Trophoblast cell (in vitro differentiated cells and primary cell): ENCODE data around the gene NPTX1.

Source experiments
- DNase-seq, 2 donors: peaks; one replicate each; pipeline ENCODE4 v3.0.0-alpha.2; 2016
- H2AFZ ChIP-seq: 2 replicates; pipeline ENCODE4 v1.6.1; 2013; ENCODE audit warnings: low read length, moderate library complexity, mild to moderate bottlenecking; ENCODE audit not compliant: insufficient read depth, poor library complexity
- H2AK5ac ChIP-seq: 2 replicates; pipeline ENCODE4 v1.6.1; 2013; ENCODE audit warnings: mild to moderate bottlenecking, low read length
- H2BK120ac ChIP-seq: 2 replicates; pipeline ENCODE4 v1.6.1; 2013; ENCODE audit warnings: low read length, mild to moderate bottlenecking, moderate library complexity; ENCODE audit not compliant: insufficient read depth, poor library complexity
- H2BK12ac ChIP-seq: 2 replicates; pipeline ENCODE4 v1.6.1; 2013; ENCODE audit warnings: mild to moderate bottlenecking, low read length, moderate library complexity
- H2BK5ac ChIP-seq: 2 replicates; pipeline ENCODE4 v1.6.1; 2013; ENCODE audit warnings: low read length, low read depth, moderate library complexity, mild to moderate bottlenecking; ENCODE audit not compliant: poor library complexity
- H3K14ac ChIP-seq: 2 replicates; pipeline ENCODE4 v1.6.1; 2013; ENCODE audit warnings: mild to moderate bottlenecking, low read length
- H3K18ac ChIP-seq: 2 replicates; pipeline ENCODE4 v1.6.1; 2013; ENCODE audit warnings: mild to moderate bottlenecking, low read length
- H3K23ac ChIP-seq: 2 replicates; pipeline ENCODE4 v1.6.1; 2013; ENCODE audit warnings: low read length
- H3K27ac ChIP-seq: 2 replicates; pipeline ENCODE4 v1.5.1; 2013; ENCODE audit warnings: low read depth, mild to moderate bottlenecking, inconsistent platforms, low read length, moderate library complexity
- H3K27me3 ChIP-seq: 2 replicates; pipeline ENCODE4 v1.6.1; 2013; ENCODE audit warnings: inconsistent platforms, mild to moderate bottlenecking, low read length, moderate library complexity; ENCODE audit not compliant: insufficient read depth
- H3K36me3 ChIP-seq, 2 experiments: 1 replicate in 1 of 2; 2 replicates in 1 of 2; pipeline ENCODE4 v1.6.1; 2013; ENCODE audit warnings: low read length in 2 of 2, mild to moderate bottlenecking in 2 of 2, moderate library complexity in 1 of 2; ENCODE audit not compliant: insufficient read depth in 2 of 2, control insufficient read depth in 1 of 2
- H3K4ac ChIP-seq: 2 replicates; pipeline ENCODE4 v1.6.1; 2013; ENCODE audit warnings: low read depth, mild to moderate bottlenecking, low read length, moderate library complexity
- H3K4me1 ChIP-seq, 2 experiments: 1 replicate in 1 of 2; 2 replicates in 1 of 2; pipeline ENCODE4 v1.6.1; 2013; ENCODE audit warnings: low read length in 2 of 2, mild to moderate bottlenecking in 2 of 2, moderate library complexity in 1 of 2; ENCODE audit not compliant: insufficient read depth in 2 of 2, control insufficient read depth in 1 of 2
- H3K4me2 ChIP-seq: 2 replicates; pipeline ENCODE4 v1.6.1; 2013; ENCODE audit warnings: inconsistent platforms, mild to moderate bottlenecking, low read length, moderate library complexity
- H3K4me3 ChIP-seq: 2 replicates; pipeline ENCODE4 v1.5.1; 2013; ENCODE audit warnings: mild to moderate bottlenecking, low read depth, low read length, inconsistent platforms
- H3K79me1 ChIP-seq: one replicate; pipeline ENCODE4 v1.6.1; 2013; ENCODE audit warnings: low read length
- H3K79me2 ChIP-seq: 2 replicates; pipeline ENCODE4 v1.6.1; 2013; ENCODE audit warnings: low read length, mild to moderate bottlenecking; ENCODE audit not compliant: control insufficient read depth, insufficient read depth, poor library complexity
- H3K9ac ChIP-seq: 2 replicates; pipeline ENCODE4 v1.6.1; 2013; ENCODE audit warnings: mild to moderate bottlenecking, low read length
- H3K9me3 ChIP-seq: 2 replicates; pipeline ENCODE4 v1.6.1; 2013; ENCODE audit warnings: low read depth, mild to moderate bottlenecking, control low read depth, inconsistent platforms, low read length; ENCODE audit not compliant: insufficient read depth
- H4K12ac ChIP-seq: 2 replicates; pipeline ENCODE4 v1.6.1; 2013; ENCODE audit warnings: low read depth, mild to moderate bottlenecking, low read length, moderate library complexity
- H4K8ac ChIP-seq: 2 replicates; pipeline ENCODE4 v1.6.1; 2013; ENCODE audit warnings: low read depth, mild to moderate bottlenecking, low read length, moderate library complexity
- H4K91ac ChIP-seq: one replicate; pipeline ENCODE4 v1.6.1; 2013; ENCODE audit warnings: low read depth, mild to moderate bottlenecking, low read length, moderate library complexity
- WGBS: extraction: QIAGEN DNeasy Blood & Tissue Kit; methylation state at CpG from one replicate; pipeline ENCODE4 v1.1.7; 2013; ENCODE audit warnings: missing lambda C conversion rate; ENCODE audit not compliant: insufficient read length, insufficient coverage; ENCODE audit errors: extremely low coverage; 5-methylcytosine and 5-hydroxymethylcytosine counted together

Gene NPTX1

DNA sequence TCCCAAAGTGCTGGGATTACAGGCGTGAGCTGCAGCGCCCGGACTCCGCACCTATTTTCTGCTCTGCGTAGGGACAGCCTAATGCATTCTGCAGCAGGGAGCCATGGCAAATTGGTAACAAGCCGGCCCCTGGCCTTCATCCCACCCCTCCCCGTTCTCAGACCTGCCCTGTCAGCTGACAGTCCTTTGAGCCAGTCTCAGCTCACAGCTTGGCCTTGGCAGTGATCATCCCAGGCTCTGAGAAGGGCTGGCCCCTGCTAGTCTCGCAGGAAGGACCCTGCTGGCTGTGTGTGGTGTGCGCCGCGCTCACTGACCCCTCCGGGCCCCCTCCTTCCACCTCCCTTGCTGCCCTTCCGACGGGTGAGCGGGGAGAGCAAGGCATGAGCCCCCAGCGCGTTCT is 10.3 kb upstream of the NPTX1 start:
- Histone ChIP-seq H3K4me3 (no peak overlapping the region), H3K79me1 (no peaks in the 10 kb centered on the region), H3K4ac (no peak overlapping the region), H3K4me1 (no peaks in the 10 kb centered on the region), H3K79me2 (no peaks in the 10 kb centered on the region), H2BK12ac (no peak overlapping the region), H2AK5ac (no peak overlapping the region), H2AFZ (no peak overlapping the region), H4K12ac (no peak overlapping the region), H3K9ac (no peak overlapping the region), H3K23ac (no peak overlapping the region), H2BK5ac (no peak overlapping the region), H3K36me3 (no peaks in the 10 kb centered on the region), H3K14ac (no peak overlapping the region), H3K4me2 (no peak overlapping the region), H3K27me3 (peaks cover 3% of the 10 kb centered on the region), H4K8ac (no peak overlapping the region), H2BK120ac (no peak overlapping the region), H3K18ac (no peak overlapping the region), H4K91ac (no peak overlapping the region), H3K9me3 (peaks cover 10% of the 10 kb centered on the region), H3K27ac (no peak overlapping the region)
- WGBS, result no CpG with 5 or more reads among the region's 17 CpGs
- no peak for DNase-seq

- no peak for DNase-seq
- H2BK12ac ChIP-seq, result no peak overlapping the region
- H3K4me3 ChIP-seq, result no peak overlapping the region
- no peaks in the 10 kb centered on the region for H3K79me1 ChIP-seq
- H2AK5ac ChIP-seq, result no peak overlapping the region
- no peak overlapping the region for H3K23ac ChIP-seq
- H3K27me3 ChIP-seq, result peaks cover 6% of the 10 kb centered on the region
- H3K4ac ChIP-seq, result no peak overlapping the region
- no peaks in the 10 kb centered on the region for H3K79me2 ChIP-seq
- H4K91ac ChIP-seq, result no peak overlapping the region
- no peak overlapping the region for H2BK120ac ChIP-seq
- no peak overlapping the region for H3K9ac ChIP-seq
- H3K18ac ChIP-seq, result no peak overlapping the region
- H3K27ac ChIP-seq, result no peak overlapping the region
- H4K8ac ChIP-seq, result no peak overlapping the region
- no CpG with 5 or more reads among the region's 10 CpGs for WGBS
- H3K4me2 ChIP-seq, result no peak overlapping the region
- no peaks in the 10 kb centered on the region for H3K4me1 ChIP-seq
- no peaks in the 10 kb centered on the region for H3K36me3 ChIP-seq
- H3K9me3 ChIP-seq, result peaks cover 10% of the 10 kb centered on the region
- no peak overlapping the region for H2AFZ ChIP-seq
- no peak overlapping the region for H3K14ac ChIP-seq
- H2BK5ac ChIP-seq, result no peak overlapping the region
- no peak overlapping the region for H4K12ac ChIP-seq
These were observed 9.4 kb upstream of the NPTX1 start for GRCh38 chr17:80485846-80486245.

DNA sequence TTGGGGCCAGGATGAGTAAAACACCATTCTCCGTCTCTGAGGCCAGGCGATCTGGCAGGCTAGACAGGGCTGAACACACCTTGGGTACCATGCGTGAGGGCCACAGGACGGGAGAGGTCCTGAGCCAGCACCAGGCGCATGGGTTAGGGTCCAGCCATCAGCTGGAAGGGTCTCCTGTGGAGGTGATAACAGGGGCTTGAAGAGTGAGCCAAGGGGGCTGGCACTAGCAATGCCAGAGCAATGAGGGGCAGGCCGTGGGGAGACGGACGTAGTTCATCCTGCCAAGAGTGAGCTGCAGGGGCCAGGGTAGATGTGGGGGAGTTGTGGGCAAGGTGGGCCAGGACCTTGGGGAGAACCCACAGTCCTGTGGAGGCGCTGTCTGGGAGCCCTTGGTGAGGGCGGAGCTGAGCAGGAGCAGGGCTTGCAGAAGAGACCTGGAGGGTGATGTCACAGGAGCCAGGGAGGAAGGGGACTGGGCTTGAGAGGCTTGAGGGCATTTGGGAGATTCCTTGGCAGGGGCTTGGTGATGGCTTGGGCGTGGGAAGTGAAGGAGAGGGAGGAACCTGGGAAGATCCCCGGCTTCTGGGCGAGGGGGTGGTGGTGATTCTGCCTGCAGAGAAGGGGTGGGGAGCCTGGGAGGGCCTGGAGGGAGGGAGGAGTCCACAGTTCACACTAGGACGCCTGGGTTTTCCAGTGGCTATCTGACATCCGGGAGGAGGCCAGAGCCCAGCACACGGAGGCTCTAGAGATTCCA is 6.3 kb upstream of the NPTX1 start:
- Histone ChIP-seq H3K4ac (no peak overlapping the region), H3K9ac (no peak overlapping the region), H3K14ac (no peak overlapping the region), H3K27ac (no peak overlapping the region), H4K8ac (no peak overlapping the region), H2AFZ (no peak overlapping the region), H3K79me1 (no peaks in the 10 kb centered on the region), H3K4me2 (no peak overlapping the region), H3K4me1 (no peaks in the 10 kb centered on the region), H2AK5ac (no peak overlapping the region), H3K4me3 (no peak overlapping the region), H3K23ac (no peak overlapping the region), H3K36me3 (no peaks in the 10 kb centered on the region), H3K27me3 (peaks cover 23% of the 10 kb centered on the region), H2BK12ac (no peak overlapping the region), H2BK5ac (no peak overlapping the region), H3K79me2 (no peaks in the 10 kb centered on the region), H4K12ac (no peak overlapping the region), H4K91ac (no peak overlapping the region), H3K18ac (no peak overlapping the region), H3K9me3 (peaks cover 14% of the 10 kb centered on the region), H2BK120ac (no peak overlapping the region)
- WGBS, result no CpG with 5 or more reads among the region's 16 CpGs
- peak; percentile 47 to 75 for DNase-seq

GRCh38 chr17:80482058-80482318 is 5.6 kb upstream of the NPTX1 start:
- Histone ChIP-seq H3K36me3 (no peaks in the 10 kb centered on the region), H3K27me3 (peaks cover 31% of the 10 kb centered on the region), H3K4me1 (peaks cover 0 to 3% of the 10 kb centered on the region in 2 experiments), H3K79me2 (no peaks in the 10 kb centered on the region), H3K4me2 (no peak overlapping the region), H2BK12ac (no peak overlapping the region), H2AFZ (no peak overlapping the region), H3K4ac (no peak overlapping the region), H3K27ac (no peak overlapping the region), H4K8ac (no peak overlapping the region), H4K12ac (no peak overlapping the region), H3K14ac (no peak overlapping the region), H2BK120ac (no peak overlapping the region), H3K9ac (no peak overlapping the region), H4K91ac (no peak overlapping the region), H3K9me3 (peaks cover 10% of the 10 kb centered on the region), H3K23ac (no peak overlapping the region), H2BK5ac (no peak overlapping the region), H3K79me1 (no peaks in the 10 kb centered on the region), H3K4me3 (no peak overlapping the region), H3K18ac (no peak overlapping the region), H2AK5ac (no peak overlapping the region)
- no CpG with 5 or more reads among the region's 4 CpGs for WGBS
- DNase-seq, result no peak
